ENCODE results near the gene PTPRK.

DNA sequence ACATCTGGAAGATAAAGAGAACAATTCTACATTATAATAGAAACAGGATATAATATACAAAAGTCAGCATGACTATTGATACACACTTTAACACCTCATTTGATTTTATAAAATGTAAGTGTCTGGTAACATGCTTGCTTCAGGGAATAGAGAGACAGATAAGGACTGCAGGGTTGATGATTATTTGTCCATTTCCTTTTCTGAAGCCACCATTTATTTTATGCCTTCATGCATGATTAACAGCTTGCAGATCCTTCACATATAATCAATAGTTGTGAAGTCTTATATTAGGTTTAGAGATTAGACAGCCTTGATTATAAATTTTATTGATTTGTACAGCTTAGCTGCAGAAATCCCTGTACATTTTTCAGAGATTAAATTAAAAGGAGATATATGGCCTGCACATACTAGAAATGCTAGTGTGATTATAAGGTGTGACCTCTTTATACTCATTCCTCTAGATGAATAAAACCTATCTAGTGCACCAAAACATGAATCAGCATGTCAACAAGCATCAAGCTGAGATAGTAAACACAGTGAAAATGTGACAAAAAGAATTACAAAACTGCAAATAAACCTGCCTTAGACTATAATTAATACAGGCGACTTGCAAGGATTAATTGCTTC lies 420.7 kb downstream of the PTPRK start:
- TF ChIP-seq, protein P1, sequence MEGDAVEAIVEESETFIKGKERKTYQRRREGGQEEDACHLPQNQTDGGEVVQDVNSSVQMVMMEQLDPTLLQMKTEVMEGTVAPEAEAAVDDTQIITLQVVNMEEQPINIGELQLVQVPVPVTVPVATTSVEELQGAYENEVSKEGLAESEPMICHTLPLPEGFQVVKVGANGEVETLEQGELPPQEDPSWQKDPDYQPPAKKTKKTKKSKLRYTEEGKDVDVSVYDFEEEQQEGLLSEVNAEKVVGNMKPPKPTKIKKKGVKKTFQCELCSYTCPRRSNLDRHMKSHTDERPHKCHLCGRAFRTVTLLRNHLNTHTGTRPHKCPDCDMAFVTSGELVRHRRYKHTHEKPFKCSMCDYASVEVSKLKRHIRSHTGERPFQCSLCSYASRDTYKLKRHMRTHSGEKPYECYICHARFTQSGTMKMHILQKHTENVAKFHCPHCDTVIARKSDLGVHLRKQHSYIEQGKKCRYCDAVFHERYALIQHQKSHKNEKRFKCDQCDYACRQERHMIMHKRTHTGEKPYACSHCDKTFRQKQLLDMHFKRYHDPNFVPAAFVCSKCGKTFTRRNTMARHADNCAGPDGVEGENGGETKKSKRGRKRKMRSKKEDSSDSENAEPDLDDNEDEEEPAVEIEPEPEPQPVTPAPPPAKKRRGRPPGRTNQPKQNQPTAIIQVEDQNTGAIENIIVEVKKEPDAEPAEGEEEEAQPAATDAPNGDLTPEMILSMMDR (conservative IDR thresholded peaks at IDR 0.05; ENCODE audit: low read depth, low read length) = no peak
- TF ChIP-seq EZH2 (IDR thresholded peaks at IDR 0.05; ENCODE audit: low read length, unreplicated experiment) (no peak), EZH2phosphoT487 (IDR thresholded peaks at IDR 0.05; ENCODE audit: borderline replicate concordance, low read length) (no peak)

Data from PC-3 (cell line).